ENCODE measurements around the gene SLC27A1. TPM values are rescaled to one million over a fixed set of nuclear protein-coding genes. Genes with fewer than 3 reads are reported as not detected.
"Not testable (repeated sequence)": the region's sequence is repeated elsewhere in the genome, so short reads cannot be mapped to it uniquely, and the experiment has no call there.

The SLC27A1 gene
- total and polyA plus RNA-seq, 3 donors from 2014 or later: 25.9 to 105 (median 92.8) TPM

DNA sequence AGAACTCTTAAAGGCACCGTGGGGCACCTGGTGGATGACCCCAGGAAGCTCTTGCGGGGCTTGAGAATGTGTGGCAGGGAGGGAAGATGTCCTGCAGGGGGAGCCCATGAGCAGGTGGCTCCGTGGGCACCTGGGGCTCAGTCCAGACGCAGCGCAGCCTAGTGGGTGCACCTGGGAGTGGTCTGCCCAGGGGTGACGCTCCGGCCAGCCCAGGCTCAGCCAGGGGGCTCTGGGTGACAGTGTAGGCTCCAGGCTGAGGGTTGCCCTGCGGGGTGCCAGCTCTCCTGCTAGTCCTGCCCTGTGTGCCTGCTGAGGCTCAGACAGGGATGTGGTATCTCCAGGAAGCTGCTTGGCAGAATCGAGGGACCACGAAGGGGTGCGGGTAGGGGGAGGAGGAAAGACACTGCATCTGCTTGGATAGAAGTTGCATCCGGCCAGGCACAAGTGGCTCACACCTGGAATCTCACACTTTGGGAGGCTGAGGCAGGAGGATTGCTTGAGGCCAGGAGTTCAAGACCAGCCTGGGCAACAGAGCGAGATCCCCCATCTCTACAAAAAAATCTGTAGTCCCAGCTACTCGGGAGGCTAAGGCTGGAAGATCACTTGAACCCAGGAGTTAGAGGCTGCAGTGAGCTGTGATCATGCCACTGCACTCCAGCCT lies 26.1 kb downstream of the SLC27A1 start:
- 37 to 66% methylated on average over 9 to 12 of the region's 14 CpGs for WGBS, 2 donors
- peak; percentile 78 for DNase-seq
- H3K4me3 ChIP-seq: no peak overlapping the region
- no peaks in the 10 kb centered on the region for H3K36me3 ChIP-seq (ENCODE audit: low read depth, missing control alignments)
- H3K9me3 ChIP-seq: no peaks in the 10 kb centered on the region
- peaks cover 43% of the 10 kb centered on the region for H3K4me1 ChIP-seq
- TF ChIP-seq POLR2A (IDR thresholded peaks at IDR 0.05): no peak
- TF ChIP-seq, protein P1, sequence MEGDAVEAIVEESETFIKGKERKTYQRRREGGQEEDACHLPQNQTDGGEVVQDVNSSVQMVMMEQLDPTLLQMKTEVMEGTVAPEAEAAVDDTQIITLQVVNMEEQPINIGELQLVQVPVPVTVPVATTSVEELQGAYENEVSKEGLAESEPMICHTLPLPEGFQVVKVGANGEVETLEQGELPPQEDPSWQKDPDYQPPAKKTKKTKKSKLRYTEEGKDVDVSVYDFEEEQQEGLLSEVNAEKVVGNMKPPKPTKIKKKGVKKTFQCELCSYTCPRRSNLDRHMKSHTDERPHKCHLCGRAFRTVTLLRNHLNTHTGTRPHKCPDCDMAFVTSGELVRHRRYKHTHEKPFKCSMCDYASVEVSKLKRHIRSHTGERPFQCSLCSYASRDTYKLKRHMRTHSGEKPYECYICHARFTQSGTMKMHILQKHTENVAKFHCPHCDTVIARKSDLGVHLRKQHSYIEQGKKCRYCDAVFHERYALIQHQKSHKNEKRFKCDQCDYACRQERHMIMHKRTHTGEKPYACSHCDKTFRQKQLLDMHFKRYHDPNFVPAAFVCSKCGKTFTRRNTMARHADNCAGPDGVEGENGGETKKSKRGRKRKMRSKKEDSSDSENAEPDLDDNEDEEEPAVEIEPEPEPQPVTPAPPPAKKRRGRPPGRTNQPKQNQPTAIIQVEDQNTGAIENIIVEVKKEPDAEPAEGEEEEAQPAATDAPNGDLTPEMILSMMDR (IDR thresholded peaks at IDR 0.05): peak; percentile 51 to 74 (median 71)
- H3K27ac ChIP-seq: no peak overlapping the region
- H3K27me3 ChIP-seq: no peaks in the 10 kb centered on the region
- intact Hi-C loops (cut with DNase I; ENCODE audit: low total_unique reads): no loop called here

DNA sequence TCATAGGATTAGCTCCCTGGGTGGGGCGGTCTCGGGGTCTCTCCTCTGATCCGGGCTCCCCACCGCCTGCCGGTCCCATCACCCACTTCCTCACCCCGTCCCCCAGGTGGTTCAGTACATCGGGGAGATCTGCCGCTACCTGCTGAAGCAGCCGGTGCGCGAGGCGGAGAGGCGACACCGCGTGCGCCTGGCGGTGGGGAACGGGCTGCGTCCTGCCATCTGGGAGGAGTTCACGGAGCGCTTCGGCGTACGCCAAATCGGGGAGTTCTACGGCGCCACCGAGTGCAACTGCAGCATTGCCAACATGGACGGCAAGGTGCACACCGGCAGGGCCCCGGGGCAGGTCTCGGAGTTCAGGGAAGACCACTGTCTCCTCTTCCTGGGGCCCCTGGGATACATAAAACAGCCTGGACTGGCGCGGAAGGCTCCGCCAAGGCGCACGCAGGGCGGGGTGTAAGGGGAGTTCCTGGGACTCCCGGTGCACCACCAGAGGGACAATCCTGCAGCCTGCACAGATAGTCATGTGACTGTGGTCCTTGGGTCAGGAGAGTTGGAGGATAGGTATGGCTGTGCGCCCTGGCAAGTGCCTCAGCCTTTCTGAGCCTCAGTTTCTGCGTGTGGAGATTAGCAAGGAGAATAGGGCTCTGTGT lies 26.9 kb downstream of the SLC27A1 start:
- Histone ChIP-seq H3K27ac (peak overlapping the region in 1 of 2 donors; percentile 7), H3K27me3 (no peaks in the 10 kb centered on the region), H3K4me3 (no peak overlapping the region), H3K36me3 (ENCODE audit: low read depth, missing control alignments) (no peaks in the 10 kb centered on the region), H3K4me1 (peaks cover 35% of the 10 kb centered on the region), H3K9me3 (no peaks in the 10 kb centered on the region)
- DNase-seq: no peak
- TF ChIP-seq POLR2A (IDR thresholded peaks at IDR 0.05): no peak
- TF ChIP-seq, protein P1 (IDR thresholded peaks at IDR 0.05): no peak
- intact Hi-C loops (cut with DNase I; ENCODE audit: low total_unique reads): no loop called here
- 42 to 61% methylated on average over 5 to 41 of the region's 41 CpGs for WGBS, 2 donors

- Histone ChIP-seq H3K4me1 (peaks cover 33% of the 10 kb centered on the region), H3K27ac (peak overlapping the region in 1 of 2 donors; percentile 50)
- H3K9me3 ChIP-seq; H3K36me3 ChIP-seq (ENCODE audit: low read depth, missing control alignments); H3K27me3 ChIP-seq; H3K4me3 ChIP-seq; intact Hi-C loops (cut with DNase I; ENCODE audit: low total_unique reads): not testable (repeated sequence)
- 54 to 58% methylated on average over 12 of the region's 12 CpGs for WGBS, 2 donors
- DNase-seq: peak; percentile 74
Observed at GRCh38 chr19:17499025-17499424, 28.7 kb downstream of the SLC27A1 start.

DNA sequence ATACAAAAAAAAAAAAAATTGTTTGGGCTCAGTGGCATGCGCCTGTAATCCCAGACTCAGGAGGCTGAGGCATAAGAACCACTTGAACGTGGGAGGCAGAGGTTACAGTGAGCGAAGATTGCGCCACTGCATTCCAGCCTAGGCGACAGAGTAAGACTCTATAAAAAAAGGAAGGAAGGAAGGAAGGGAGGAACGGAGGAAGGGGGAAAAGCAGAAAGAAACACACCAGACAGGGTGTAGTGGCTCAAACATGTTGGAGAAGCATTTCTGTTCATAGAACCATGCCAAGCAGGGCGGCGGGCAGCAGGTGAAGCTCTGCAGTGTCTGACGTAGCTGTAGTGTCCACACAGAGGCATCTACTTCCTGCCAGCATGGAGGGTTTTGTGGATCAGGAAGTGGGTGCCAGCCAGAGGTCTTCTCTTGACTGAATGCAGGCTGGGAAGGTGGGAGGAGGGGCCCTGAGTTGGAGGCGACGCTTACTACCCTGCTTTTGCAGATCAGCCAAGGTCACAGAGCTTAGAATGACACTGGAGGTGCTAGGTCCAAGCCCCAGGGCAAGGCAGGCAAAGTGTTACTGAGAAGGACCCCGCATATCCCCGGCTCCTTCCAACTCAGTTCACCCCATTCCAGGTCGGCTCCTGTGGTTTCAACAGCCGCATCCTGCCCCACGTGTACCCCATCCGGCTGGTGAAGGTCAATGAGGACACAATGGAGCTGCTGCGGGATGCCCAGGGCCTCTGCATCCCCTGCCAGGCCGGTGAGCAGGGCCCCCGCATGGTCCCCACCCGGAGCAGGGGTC lies 29.5 kb downstream of the SLC27A1 start:
- TF ChIP-seq, protein P1 (IDR thresholded peaks at IDR 0.05): no peak
- TF ChIP-seq POLR2A (IDR thresholded peaks at IDR 0.05): no peak
- peak overlapping the region; percentile 27 to 51 for H3K27ac ChIP-seq
- no peak overlapping the region for H3K4me3 ChIP-seq
- H3K9me3 ChIP-seq: no peaks in the 10 kb centered on the region
- H3K4me1 ChIP-seq: peaks cover 35% of the 10 kb centered on the region
- no peaks in the 10 kb centered on the region for H3K36me3 ChIP-seq (ENCODE audit: low read depth, missing control alignments)
- DNase-seq: peak; percentile 53
- intact Hi-C loops (cut with DNase I; ENCODE audit: low total_unique reads): no loop called here
- 52 to 63% methylated on average over 9 to 21 of the region's 21 CpGs for WGBS, 2 donors
- no peaks in the 10 kb centered on the region for H3K27me3 ChIP-seq
